ENCODE results near the gene ZNF134.

Gene ZNF134

DNA sequence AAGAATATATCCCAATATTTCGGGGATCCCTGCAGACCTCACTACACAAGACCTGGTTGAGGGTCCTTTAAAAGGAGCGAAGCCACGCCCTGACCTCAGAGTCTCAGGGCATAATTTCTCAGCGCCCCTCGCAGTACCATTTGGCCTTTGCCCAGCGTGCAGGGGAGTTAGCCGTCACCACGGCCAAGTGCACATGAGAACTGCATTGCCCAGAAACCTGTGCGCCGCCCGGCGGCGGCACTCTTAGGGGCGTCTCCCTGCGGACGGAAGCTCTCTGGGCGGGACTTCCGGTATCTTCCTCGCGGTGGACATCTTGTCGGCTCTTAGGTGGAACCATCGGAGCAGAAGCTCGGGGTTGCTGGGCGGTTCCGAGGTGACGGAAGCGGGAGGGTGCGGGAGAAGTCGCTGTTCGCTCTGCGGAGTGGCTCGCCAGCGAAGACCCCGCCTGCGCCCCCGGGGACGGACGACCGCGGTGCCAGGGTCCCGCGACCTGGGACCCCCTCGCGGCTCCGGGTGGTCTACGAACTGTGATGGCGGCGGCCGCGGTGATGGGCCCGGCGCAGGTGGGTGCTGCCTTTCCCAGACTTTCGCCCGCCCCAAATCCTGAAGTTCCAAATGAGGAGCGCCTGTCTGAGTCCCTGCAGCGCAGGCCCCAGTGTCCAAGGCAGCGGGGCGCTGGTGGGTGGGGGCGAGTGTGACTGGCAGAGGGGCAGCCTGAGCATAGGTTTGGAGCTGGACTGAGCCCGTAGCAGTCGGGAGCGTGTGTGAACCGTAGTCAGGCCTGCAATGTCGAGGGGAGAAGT, at the start of gene ZNF134:
Gene ZNF134 (plus strand): TSS at position 302 of the 803 bp plus-strand sequence. CDS start 5,227 bp downstream, outside the sequence.
- DNase-seq (ENCODE audit: low spot score): peak; percentile 84

- no peak for DNase-seq (ENCODE audit: low spot score)
Observed at GRCh38 chr19:57566396-57567265, 47.4 kb upstream of the ZNF134 start.

DNA sequence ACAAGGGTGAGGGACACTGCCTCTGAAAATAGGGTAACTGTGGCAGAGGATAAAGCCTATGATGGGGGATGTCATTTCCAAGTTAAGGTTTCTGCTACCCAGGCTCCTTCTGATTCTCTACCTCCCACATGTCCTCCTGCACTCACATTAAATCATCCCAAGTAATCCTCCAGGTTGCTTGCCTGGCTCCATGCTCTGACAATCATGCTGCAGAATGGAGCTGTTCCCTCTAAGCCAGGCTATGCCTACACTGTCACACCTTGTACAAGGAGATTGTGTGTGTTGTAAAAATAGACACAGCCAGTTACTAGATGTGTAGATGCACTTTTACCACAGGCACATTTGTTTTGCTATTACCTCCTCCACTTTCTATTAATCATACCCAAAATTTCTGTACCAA, 43.3 kb upstream of the ZNF134 start:
- no peak for DNase-seq (ENCODE audit: low spot score)

GRCh38 chr19:57572415-57572947, 41.6 kb upstream of the ZNF134 start:
- DNase-seq (ENCODE audit: low spot score): no peak

DNA sequence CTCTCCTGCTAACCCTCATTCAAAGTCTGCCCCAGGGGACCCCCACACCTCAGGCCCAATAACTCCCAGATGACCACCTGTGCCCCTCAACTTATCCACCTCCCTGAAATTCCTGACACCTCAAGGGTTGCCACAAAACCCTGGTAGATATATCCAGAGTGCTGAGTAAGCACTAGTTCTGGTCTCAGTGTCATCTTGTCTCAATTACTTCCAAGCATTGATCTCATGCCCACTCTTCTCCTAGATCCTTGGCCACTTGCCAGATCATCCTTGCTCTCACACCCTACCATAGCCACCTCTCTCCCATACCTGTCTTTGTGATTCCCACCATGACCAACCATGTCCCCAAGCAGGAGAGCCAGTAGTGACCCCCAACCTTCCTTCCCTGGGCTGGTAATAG, 37.4 kb upstream of the ZNF134 start:
- no peak for DNase-seq (ENCODE audit: low spot score)

- DNase-seq (ENCODE audit: low spot score): peak; percentile 98
Observed at GRCh38 chr19:57578487-57579205, 35.4 kb upstream of the ZNF134 start, which contains the start of gene ZNF416. Gene ZNF416 (minus strand): TSS chr19:57578911. CDS start chr19:57578704, 207 bp downstream.

DNA sequence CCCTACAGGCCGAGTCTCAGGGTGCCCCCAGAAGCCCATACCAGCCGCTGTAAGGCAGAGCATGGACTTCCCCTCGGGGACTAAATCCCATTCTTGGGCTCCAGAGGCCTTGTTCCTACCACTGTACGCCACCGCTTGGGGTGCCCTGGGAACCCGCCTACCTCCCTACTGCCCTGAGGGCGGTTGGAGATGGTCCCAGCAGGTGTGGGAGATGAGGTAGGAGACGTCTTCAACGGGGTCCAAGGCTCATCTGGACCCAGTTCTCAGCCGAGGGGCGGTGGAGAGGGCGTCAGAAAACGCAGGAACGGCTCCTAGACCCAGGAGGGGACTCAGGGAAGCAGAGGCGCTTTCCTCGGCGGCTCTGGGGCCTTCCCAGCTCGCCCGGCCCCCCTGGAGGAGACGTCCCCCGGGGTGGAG, 30.9 kb upstream of the ZNF134 start:
- no peak for DNase-seq (ENCODE audit: low spot score)

DNA sequence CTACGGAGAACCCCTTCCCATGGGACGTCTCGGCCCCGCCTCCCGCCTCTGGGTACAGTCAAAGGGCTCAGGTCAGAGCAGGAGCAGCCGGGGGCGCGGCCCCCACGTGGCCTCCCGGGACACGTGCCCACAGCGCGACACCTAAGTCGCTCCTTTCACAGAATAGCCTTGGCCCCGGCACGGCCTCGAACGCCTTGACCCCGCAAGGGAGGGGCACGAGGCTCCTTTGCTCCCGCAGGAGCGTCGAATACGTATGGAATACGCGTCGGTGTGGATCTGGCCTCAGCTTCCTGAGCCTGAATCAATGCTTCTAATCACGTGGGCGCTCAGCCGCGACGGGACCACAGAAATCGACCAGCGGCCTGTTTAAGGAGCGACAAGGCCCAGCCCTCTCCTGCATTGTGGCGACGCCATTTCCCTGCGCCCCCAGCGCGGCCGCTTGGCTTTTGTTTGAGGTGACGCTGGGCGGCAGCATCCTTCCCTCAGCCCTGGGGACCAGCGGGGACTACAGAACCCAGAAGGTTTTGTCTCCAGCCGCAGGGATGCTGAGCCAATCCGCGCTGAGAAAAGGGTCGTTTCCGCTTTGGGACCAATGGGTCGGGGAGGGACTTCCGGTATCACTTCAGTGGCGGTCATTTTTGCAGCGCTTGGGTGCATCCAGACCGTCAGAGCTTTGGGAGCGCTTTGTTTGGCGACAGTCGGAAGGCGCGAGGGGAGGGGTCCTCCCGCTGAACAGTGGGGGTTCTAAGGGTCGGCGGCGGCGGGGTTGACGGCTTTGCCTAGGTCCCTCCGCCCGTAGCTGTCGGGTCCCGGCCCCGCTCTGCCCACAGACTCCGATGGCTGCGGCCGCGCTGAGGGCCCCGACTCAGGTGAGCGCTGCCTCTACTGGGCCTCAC, 30.3 kb upstream of the ZNF134 start, which contains the start of gene ZIK1:
Gene ZIK1 (plus strand): TSS at position 625 of the 896 bp plus-strand sequence. CDS start 212 bp downstream, at position 837.
- DNase-seq (ENCODE audit: low spot score): peak; percentile 93

DNA sequence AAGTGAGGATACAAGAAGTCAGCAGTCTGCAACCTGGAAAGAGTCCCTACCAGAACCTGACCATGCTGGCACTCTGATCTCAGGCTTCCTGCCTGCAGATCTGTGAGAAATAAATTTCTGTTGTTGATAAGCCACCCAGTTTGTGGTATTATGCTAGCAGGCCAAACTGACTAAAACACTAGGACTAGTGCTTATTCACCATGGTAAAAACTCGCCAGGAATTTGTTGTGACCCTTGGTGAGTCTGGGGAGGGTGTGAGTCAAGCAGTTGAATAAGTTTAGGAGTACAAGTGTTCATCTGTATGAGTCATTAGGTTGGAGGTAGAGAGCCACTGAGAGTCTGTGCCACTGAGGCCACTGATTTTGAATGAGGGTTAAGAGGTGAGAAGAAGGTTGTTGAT, 26.5 kb upstream of the ZNF134 start:
- no peak for DNase-seq (ENCODE audit: low spot score)

DNA sequence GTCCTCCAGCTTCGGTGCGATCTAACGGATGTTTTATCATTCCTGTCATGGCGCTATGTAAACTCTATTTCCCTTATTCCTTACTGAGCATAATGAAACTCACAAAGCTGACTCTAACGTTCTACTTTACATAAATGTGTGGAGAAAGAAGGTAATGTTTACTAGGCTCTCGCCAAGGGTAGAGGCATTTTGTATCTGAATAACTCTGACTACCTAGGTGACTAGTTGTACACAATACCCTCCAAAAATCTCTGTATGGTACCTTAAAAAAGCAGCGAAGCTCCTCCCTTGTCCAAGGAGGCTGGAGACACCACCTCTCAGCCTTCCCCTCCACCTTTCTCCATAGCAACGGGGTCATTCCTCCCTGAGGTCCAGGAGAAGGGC, 14.7 kb upstream of the ZNF134 start:
- no peak for DNase-seq (ENCODE audit: low spot score)

- peak; percentile 92 for DNase-seq (ENCODE audit: low spot score)
Observed at GRCh38 chr19:57599761-57600383, 14.2 kb upstream of the ZNF134 start, which contains the start of gene ZNF530. Gene ZNF530 (plus strand): TSS chr19:57599885. CDS start chr19:57604346, 4,461 bp downstream.

GRCh38 chr19:57606931-57607330, 7.1 kb upstream of the ZNF134 start:
- DNase-seq (ENCODE audit: low spot score): no peak

DNA sequence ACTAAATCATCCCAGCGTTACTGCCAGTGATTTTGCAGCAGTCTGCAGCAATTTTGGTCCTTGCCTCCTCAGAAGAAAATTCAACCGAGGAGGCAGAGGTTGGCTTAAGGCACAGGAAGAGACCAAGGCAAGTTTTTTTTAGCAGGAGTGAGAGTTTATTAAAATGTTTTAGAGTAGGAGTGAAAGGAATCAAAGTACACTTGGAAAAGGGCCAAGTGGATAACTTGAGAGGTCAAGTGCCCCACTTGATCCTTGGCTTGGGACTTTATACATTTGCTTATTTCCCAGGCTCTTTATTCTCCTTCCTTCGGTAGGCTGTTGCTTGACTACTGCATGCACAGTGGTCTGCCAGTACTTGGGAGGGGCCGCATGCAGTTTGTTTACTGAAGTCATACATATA, 2.9 kb upstream of the ZNF134 start:
- DNase-seq (ENCODE audit: low spot score): no peak

GRCh38 chr19:57615346-57615745, 1.3 kb downstream of the ZNF134 start:
- no peak for DNase-seq (ENCODE audit: low spot score)

DNA sequence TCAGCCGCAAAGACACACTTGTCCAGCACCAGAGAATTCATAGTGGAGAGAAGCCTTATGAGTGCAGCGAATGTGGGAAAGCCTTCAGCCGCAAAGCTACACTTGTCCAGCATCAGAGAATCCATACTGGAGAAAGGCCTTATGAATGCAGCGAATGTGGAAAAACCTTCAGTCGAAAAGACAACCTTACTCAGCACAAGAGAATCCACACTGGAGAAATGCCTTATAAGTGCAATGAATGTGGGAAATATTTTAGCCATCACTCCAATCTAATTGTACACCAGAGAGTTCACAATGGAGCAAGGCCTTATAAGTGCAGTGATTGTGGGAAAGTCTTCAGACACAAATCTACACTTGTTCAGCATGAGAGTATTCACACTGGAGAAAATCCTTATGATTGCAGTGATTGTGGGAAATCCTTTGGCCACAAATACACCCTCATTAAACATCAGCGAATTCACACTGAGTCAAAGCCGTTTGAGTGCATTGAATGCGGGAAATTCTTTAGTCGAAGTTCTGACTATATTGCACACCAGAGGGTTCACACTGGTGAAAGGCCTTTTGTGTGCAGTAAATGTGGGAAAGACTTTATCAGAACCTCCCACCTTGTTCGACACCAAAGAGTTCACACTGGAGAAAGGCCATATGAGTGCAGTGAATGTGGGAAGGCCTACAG, 6.8 kb downstream of the ZNF134 start:
- no peak for DNase-seq (ENCODE audit: low spot score)

DNA sequence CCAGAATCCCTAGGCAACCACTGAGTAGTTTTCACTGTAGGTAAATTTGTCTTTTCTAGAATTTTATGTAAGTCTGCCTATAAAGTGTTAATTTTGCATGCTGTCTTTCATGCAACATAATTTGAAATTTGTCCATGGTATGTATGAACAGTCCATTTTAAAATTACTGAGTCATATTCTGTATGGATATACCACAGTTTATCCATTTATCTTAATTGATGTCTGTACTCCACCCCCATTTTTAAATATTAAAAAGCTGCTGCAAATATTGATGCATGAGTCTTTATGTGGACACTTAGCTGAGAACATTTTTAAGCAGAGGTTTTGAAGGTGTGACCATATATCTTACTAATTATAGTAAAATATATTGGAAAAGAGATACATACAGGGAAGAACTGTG, 9.0 kb downstream of the ZNF134 start:
- no peak for DNase-seq (ENCODE audit: low spot score)

GRCh38 chr19:57632987-57633831, 19.2 kb downstream of the ZNF134 start, which contains the start of gene ZNF211:
Gene ZNF211 (plus strand): TSS chr19:57633168. CDS start chr19:57633347, 179 bp downstream.
- peak; percentile 96 for DNase-seq (ENCODE audit: low spot score)

GRCh38 chr19:57633832-57634131, 19.7 kb downstream of the ZNF134 start:
- no peak for DNase-seq (ENCODE audit: low spot score)

DNA sequence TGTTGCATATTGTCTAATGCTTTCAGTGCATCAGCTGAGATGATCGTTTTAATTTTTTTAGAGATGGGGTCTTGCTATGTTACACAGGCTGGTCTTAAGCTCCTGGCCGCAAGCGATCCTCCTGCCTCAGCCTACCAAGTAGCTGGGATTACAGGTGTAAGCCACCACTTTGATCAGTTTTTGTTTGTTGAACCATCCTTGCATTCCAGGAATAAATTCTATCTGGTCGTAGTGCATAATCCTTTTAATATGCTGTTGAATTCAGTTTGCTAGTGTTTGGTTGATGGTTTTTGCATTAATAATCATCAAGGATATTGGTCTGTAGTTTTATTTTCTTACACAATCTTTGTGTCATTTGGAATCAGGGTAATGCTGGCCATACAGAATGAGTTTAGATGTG, 23.3 kb downstream of the ZNF134 start:
- DNase-seq (ENCODE audit: low spot score): no peak
